ENCODE data around the gene DPYD.

The DPYD gene

DNA sequence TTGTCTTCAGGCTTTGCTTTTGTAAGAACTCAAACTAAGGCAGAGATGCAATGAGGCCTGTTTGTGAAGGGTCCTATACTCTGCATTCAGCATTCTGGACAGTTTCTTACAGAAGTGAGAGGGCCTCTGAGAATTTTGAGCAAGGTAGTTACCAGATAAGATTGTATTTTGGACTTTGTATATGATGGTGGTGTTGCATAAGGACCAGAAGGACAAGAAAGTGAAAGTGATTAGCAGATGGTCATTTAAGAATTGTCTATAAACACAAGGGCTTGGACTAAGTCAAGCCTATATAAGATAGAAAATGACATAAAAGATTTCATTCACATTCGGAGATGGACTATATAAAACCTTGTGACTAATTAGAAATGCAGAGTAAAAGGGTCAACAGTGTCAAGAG lies 662.2 kb downstream of the DPYD start:
- TF ChIP-seq, protein P1, sequence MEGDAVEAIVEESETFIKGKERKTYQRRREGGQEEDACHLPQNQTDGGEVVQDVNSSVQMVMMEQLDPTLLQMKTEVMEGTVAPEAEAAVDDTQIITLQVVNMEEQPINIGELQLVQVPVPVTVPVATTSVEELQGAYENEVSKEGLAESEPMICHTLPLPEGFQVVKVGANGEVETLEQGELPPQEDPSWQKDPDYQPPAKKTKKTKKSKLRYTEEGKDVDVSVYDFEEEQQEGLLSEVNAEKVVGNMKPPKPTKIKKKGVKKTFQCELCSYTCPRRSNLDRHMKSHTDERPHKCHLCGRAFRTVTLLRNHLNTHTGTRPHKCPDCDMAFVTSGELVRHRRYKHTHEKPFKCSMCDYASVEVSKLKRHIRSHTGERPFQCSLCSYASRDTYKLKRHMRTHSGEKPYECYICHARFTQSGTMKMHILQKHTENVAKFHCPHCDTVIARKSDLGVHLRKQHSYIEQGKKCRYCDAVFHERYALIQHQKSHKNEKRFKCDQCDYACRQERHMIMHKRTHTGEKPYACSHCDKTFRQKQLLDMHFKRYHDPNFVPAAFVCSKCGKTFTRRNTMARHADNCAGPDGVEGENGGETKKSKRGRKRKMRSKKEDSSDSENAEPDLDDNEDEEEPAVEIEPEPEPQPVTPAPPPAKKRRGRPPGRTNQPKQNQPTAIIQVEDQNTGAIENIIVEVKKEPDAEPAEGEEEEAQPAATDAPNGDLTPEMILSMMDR (conservative IDR thresholded peaks at IDR 0.05), result no peak
- H3K27ac ChIP-seq, result no peak overlapping the region

DNA sequence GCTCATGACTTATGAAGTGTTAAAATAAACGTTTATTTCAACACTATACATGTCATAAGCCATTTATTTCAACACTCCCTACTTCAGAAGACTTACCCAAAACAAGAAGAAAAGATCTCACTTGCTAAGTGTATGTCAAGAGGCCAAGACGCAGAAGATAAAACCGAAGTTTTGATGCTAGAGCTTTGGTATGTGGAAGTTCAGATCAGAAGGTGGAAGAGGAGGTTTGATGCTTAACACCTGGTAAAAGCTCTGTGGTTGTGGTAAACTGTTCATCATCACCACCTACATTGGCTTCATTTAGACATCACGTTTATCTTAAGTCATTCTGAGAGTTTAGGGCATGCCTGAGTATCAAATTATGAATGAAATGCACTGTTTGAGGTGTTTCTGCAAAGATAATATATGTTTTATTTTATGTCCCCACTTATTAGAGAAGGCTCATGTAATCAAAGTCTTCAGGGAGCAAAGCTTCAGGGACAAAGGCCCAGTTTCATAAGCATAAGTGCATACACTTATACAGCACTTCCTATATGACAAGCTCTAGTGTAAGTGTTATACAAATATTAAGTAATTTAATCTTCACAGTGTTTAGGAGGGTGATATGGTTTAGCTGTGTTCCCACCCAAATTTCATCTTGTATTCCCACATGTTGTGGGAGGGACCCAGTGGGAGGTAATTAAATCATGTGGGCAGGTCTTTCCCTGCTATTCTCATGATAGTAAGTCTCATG lies 665.9 kb downstream of the DPYD start:
- no peak overlapping the region for H3K27ac ChIP-seq
- TF ChIP-seq, protein P1 (conservative IDR thresholded peaks at IDR 0.05), result no peak

DNA sequence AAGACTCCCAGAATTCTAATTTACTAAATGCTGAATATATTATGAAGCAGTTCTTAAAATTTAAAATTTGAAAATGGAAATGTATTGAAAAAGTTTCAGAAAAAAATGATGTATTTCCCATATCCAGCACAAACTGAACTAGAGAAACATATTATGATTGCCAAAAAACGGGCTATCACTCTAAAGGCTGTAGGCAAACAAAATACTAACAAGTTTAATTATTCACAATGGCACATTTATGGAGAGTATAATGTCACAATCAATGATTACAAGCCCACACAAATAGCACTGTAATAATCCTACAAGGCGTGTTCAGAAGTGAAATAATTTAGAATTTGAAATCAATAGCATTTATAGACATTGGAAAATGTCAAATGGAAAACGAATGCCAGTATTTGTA lies 667.9 kb downstream of the DPYD start:
- no peak overlapping the region for H3K27ac ChIP-seq
- TF ChIP-seq, protein P1 (conservative IDR thresholded peaks at IDR 0.05), result no peak

DNA sequence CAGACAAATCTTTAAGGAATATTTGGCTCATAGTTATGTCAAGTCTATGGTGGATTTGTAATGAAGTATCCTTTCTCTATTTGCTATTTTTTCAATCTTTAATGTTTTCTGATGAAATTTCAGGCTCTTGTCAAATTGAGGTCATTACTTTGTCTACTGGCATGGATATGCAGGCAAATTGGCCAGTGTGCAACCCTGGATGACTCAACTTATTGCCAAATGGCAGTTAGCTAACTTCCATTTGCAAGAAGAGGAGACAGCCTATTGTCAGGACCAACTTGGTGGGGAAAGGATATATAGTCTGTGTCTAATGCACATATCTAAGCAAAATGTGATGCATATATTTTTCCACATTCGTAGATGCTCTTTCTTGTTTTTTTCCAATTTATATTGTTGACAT lies 668.8 kb downstream of the DPYD start:
- TF ChIP-seq, protein P1 (conservative IDR thresholded peaks at IDR 0.05), result no peak
- H3K27ac ChIP-seq, result no peak overlapping the region

DNA sequence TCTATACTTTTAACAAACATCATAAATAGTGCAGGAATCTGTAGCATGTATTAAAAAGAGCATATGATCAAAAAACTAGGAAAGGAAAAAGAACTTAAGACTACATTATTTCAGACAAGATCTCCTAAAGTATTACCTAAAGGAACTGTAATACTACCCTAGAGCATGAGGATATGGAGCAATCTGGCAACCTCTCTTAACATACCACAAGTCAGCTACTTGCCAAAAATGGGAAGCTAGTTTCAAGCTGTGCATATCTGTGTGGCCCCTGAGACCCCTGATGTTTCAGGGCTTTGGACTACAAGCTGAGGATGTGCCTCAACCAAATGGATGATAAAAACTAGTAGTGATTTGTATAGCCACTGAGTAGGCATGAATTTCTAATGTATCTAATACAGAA lies 673.6 kb downstream of the DPYD start:
- no peak overlapping the region for H3K27ac ChIP-seq
- TF ChIP-seq, protein P1 (conservative IDR thresholded peaks at IDR 0.05), result no peak

DNA sequence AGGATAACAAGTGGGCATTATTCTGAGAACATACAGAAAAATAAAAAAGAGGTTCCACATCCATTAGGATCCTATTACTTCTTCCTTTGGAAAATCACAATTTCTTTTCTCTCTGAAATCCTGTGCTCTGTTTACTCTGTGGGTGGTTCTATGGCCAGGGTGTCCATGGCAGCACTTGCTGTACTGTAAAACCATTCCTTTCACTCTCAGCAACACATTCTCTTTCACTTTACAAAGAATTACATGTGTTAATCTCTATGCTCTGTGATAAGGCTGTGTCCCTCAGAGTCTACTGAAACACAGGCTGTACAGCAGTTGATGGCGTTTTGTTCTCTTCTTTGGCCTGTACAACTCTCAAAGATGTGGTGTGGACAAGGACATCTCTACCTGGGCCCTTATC lies 675.2 kb downstream of the DPYD start:
- TF ChIP-seq, protein P1 (conservative IDR thresholded peaks at IDR 0.05), result no peak
- no peak overlapping the region for H3K27ac ChIP-seq

DNA sequence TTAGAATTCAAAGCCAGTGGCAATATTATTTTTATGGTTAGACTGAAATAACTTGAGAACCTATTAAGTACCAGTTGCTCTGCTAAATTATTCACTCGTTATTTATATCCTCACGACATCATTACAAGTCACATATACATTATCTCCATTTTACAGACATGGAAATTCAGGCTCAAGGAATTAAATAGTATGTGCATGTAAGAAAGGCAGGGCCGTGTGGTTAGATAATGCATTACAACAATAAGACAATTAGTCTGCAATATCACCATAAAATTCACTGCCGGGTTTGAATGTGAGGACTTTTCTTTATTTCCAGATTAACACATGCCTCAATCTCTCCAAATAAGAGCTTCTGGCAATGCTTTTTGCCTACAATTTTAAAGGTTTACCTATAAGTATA lies 675.8 kb downstream of the DPYD start:
- TF ChIP-seq, protein P1 (conservative IDR thresholded peaks at IDR 0.05), result no peak
- no peak overlapping the region for H3K27ac ChIP-seq

Measured in VCaP (cell line).